Mammary microvascular endothelial cell (primary cell): ENCODE data around the gene SCLT1. TPM values are rescaled to one million over a fixed set of nuclear protein-coding genes. Genes with fewer than 3 reads are reported as not detected.

Experiments used
- total RNA-seq: library from RNA; depleted of rRNA; stranded (reverse); fragments of >200 nt; gene quantifications from 2 replicates; pipeline ENCODE4 v1.2.3, GENCODE V29; 2015

The SCLT1 gene
- total RNA-seq = 15.7 and 16.3 TPM in 2 replicates

DNA sequence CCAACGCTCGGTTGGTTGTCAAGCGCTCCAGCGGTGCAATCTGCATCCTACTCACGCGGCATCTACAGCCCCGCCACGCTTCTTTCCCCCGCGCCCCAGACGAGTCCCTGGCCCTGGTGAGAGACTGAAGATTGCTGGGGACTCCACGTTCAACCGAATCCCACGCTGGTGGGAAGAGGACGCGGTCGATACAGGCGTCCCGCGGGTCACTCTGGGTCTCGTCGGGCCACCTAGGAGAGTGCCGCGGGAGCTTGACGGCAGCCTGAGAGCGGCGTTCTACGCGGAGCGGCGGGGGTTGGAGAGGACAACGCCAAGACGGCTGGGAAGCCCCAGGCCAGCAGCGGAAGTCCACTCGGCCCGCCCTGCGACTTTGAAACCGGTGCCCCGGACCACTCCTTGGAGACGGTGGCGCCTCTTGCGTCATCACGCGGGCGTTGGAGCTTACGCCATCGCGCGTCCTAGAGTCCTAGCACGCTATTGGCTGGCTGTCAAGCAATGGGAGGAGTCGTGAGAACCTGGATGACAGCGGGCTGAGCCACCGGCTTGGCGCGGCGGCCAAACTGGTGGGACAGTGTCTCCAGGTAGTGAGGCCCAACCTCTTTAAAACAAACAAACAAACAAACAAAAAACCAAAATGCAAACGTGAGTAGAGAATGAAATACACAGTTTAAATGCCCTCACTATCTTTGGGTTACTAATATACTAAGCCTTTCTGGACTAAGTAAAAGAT lies at the start of gene SCLT1:
SCLT1 (minus strand) TSS at position 349 of the 730 bp plus-strand sequence. CDS start 436 bp downstream, outside the sequence.

DNA sequence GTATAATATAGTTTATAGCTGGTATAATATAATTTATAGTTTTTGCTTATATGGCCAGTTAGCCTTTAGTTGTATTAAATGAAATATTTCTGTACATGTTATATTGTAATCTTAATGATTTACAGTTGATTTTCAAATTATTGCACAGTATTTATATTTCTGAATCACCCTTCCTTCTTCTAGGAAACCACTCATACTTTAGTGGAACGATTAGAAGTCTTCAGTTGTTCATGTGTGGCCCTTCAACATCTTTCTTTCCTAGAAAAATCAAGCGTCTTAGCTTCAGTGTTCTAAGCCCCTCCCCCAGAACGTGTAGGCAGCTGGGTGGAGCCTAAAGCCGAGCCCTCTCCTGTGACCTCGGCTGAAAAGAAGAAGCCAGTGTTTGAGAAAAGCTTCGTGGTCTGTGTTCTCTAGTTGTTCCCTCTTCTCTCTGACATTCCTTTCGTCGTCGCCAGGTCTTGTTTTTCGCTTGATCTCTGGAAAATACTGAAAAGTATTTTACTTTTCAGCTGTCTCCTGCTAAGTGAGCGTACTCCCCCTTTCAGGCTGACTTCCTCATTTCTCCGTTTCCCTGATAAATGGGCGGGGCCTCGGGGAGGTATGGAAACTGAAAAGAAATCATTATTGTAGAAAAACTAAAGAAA lies 2.6 kb upstream of the SCLT1 start, which contains the start of gene C4orf33:
C4orf33 (plus strand) TSS at position 342 of the 644 bp plus-strand sequence. CDS start 6,459 bp downstream, outside the sequence.

Other genes with a start within 250 kb of the SCLT1 start
- 9.6 and 14.3 TPM in 2 replicates for gene C4orf33, start 2.6 kb upstream of the SCLT1 start, total RNA-seq